ENCODE data around the gene RAD9A. TPM values are rescaled to one million over a fixed set of nuclear protein-coding genes. Genes with fewer than 3 reads are reported as not detected.

RAD9A gene
- 10.5 TPM for polyA plus RNA-seq (ENCODE audit: insufficient read length)

GRCh38 chr11:67391304-67392182, at the start of gene RAD9A:
TSS of gene RAD9A (plus strand) at chr11:67391986. CDS start at chr11:67392045, 59 bp downstream.
- peak; percentile 97 for DNase-seq

GRCh38 chr11:67344264-67344663, 47.5 kb upstream of the RAD9A start:
- no peak for DNase-seq

GRCh38 chr11:67345247-67345919, 46.4 kb upstream of the RAD9A start:
- DNase-seq: no peak

GRCh38 chr11:67345920-67346819, 45.6 kb upstream of the RAD9A start:
- no peak for DNase-seq

- DNase-seq: no peak
These were observed 43.6 kb upstream of the RAD9A start for GRCh38 chr11:67347964-67348749.

- no peak for DNase-seq
These were observed 42.8 kb upstream of the RAD9A start for GRCh38 chr11:67349036-67349435.

GRCh38 chr11:67349457-67349856, 42.3 kb upstream of the RAD9A start:
- no peak for DNase-seq

GRCh38 chr11:67349928-67350465, 41.8 kb upstream of the RAD9A start:
- DNase-seq: no peak

GRCh38 chr11:67351275-67352005, 40.3 kb upstream of the RAD9A start:
- DNase-seq: peak; percentile 78

GRCh38 chr11:67352546-67353316, 39.1 kb upstream of the RAD9A start:
- no peak for DNase-seq

- DNase-seq: peak; percentile 94
These were observed 38.3 kb upstream of the RAD9A start, which contains the start of gene POLD4 for GRCh38 chr11:67353317-67354074. TSS of gene POLD4 (minus strand) at chr11:67353546. CDS start at chr11:67353399, 147 bp downstream.

- DNase-seq: no peak
These were observed 37.4 kb upstream of the RAD9A start for GRCh38 chr11:67354075-67355022.

GRCh38 chr11:67355023-67355793, 36.6 kb upstream of the RAD9A start:
- no peak for DNase-seq

GRCh38 chr11:67355794-67356386, 35.9 kb upstream of the RAD9A start:
- DNase-seq: no peak

GRCh38 chr11:67356387-67356863, 35.4 kb upstream of the RAD9A start:
- DNase-seq: no peak

- peak; percentile 67 for DNase-seq
These were observed 34.8 kb upstream of the RAD9A start for GRCh38 chr11:67356864-67357561.

Measured in hindlimb muscle (tissue), 1 donor.